Measurements from ENCODE around the gene CCDC88C. TPM values are rescaled to one million over a fixed set of nuclear protein-coding genes. Genes with fewer than 3 reads are reported as not detected.

The CCDC88C gene
- polyA plus RNA-seq, 1 donor (not counting 4 experiments of a cell fraction or from before 2014, with no cell fraction given): 2.4 TPM

- DNase-seq (ENCODE audit: low read depth, low spot score): no peak
- H3K9ac ChIP-seq (ENCODE audit: control insufficient read depth, extremely low read depth, insufficient read depth, low read length): no peak overlapping the region
- H3K9me1 ChIP-seq (ENCODE audit: control insufficient read depth, extremely low read depth, insufficient read depth, low read length): no peaks in the 10 kb centered on the region
- dilution Hi-C loops (cut with MboI; ENCODE audit: extremely low pct_ligation_motif_present, low sequenced_read_pairs): no loop called here
- H3K4me1 ChIP-seq (ENCODE audit: control insufficient read depth, extremely low read depth, insufficient read depth, low read length): peaks cover 5% of the 10 kb centered on the region
- no peak overlapping the region for H2AFZ ChIP-seq (ENCODE audit: control insufficient read depth, low read length)
- H3K27ac ChIP-seq (ENCODE audit: control insufficient read depth, insufficient read depth, low read length): no peak overlapping the region
- H4K20me1 ChIP-seq (ENCODE audit: control insufficient read depth, extremely low read depth, insufficient read depth, low read length): no peaks in the 10 kb centered on the region
- H3K79me2 ChIP-seq (ENCODE audit: control insufficient read depth, insufficient read depth, low read length): no peaks in the 10 kb centered on the region
- no peaks in the 10 kb centered on the region for H3K36me3 ChIP-seq (ENCODE audit: control insufficient read depth in 2 of 2, extremely low read depth in 1 of 2, insufficient read depth in 2 of 2, low read length in 2 of 2)
- H3K9me3 ChIP-seq (ENCODE audit: control insufficient read depth, low read depth, low read length): no peaks in the 10 kb centered on the region
- H3K4me3 ChIP-seq (ENCODE audit: control insufficient read depth in 2 of 3, extremely low read depth in 1 of 3, insufficient read depth in 2 of 3, low read depth in 1 of 3, low read length in 3 of 3): no peak overlapping the region
- H3K4me2 ChIP-seq (ENCODE audit: control insufficient read depth, extremely low read depth, insufficient read depth, low read depth, low read length): no peak overlapping the region
- TF ChIP-seq EZH2 (IDR thresholded peaks at IDR 0.05; ENCODE audit: low read length) (no peak), CTCF (optimal IDR thresholded peaks at IDR 0.05 in 1 of 3, IDR thresholded peaks at IDR 0.05 in 1 of 3, conservative IDR thresholded peaks at IDR 0.05 in 1 of 3; ENCODE audit: extremely low read depth in 1 of 3, insufficient read depth in 2 of 3, low read length in 3 of 3) (no peak)
- FAIRE-seq: no peak
- no peaks in the 10 kb centered on the region for H3K27me3 ChIP-seq (ENCODE audit: control insufficient read depth, extremely low read depth, insufficient read depth, low read length)
Observed at GRCh38 chr14:91388551-91388975, 29.1 kb downstream of the CCDC88C start.

DNA sequence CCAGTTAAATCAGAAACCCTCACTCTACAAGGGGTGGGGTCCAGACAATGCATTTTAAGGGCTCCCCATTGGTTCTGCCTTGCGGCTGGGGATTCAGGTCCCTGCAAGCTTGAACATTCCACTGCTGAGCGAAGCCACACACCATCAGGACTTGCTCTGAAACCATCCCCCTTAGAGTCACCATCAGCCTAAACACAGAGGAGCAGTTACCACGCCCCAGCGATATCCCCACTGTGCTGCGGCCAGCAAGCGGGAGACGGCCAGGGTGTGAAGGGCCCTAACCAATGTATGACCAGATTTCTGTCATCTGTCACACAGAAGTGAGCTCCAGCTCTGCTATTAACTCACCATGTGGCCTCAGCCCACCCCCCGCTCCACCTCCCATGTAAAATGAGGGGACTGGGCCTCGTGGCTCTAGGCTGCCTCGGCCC lies 29.7 kb downstream of the CCDC88C start:
- Histone ChIP-seq H3K36me3 (ENCODE audit: control insufficient read depth in 2 of 2, extremely low read depth in 1 of 2, insufficient read depth in 2 of 2, low read length in 2 of 2) (no peaks in the 10 kb centered on the region), H3K9me3 (ENCODE audit: control insufficient read depth, low read depth, low read length) (no peaks in the 10 kb centered on the region), H3K79me2 (ENCODE audit: control insufficient read depth, insufficient read depth, low read length) (no peaks in the 10 kb centered on the region), H3K4me1 (ENCODE audit: control insufficient read depth, extremely low read depth, insufficient read depth, low read length) (peaks cover 4% of the 10 kb centered on the region), H3K27ac (ENCODE audit: control insufficient read depth, insufficient read depth, low read length) (no peak overlapping the region), H3K4me2 (ENCODE audit: control insufficient read depth, extremely low read depth, insufficient read depth, low read depth, low read length) (no peak overlapping the region), H3K4me3 (ENCODE audit: control insufficient read depth in 2 of 3, extremely low read depth in 1 of 3, insufficient read depth in 2 of 3, low read depth in 1 of 3, low read length in 3 of 3) (no peak overlapping the region), H2AFZ (ENCODE audit: control insufficient read depth, low read length) (no peak overlapping the region), H4K20me1 (ENCODE audit: control insufficient read depth, extremely low read depth, insufficient read depth, low read length) (no peaks in the 10 kb centered on the region), H3K9ac (ENCODE audit: control insufficient read depth, extremely low read depth, insufficient read depth, low read length) (no peak overlapping the region), H3K27me3 (ENCODE audit: control insufficient read depth, extremely low read depth, insufficient read depth, low read length) (no peaks in the 10 kb centered on the region), H3K9me1 (ENCODE audit: control insufficient read depth, extremely low read depth, insufficient read depth, low read length) (no peaks in the 10 kb centered on the region)
- no peak for FAIRE-seq
- TF ChIP-seq CTCF (optimal IDR thresholded peaks at IDR 0.05 in 1 of 3, IDR thresholded peaks at IDR 0.05 in 1 of 3, conservative IDR thresholded peaks at IDR 0.05 in 1 of 3; ENCODE audit: extremely low read depth in 1 of 3, insufficient read depth in 2 of 3, low read length in 3 of 3) (no peak), EZH2 (IDR thresholded peaks at IDR 0.05; ENCODE audit: low read length) (no peak)
- dilution Hi-C loops (cut with MboI; ENCODE audit: extremely low pct_ligation_motif_present, low sequenced_read_pairs): no loop called here
- no peak for DNase-seq (ENCODE audit: low read depth, low spot score)

All from keratinocyte (primary cell).